GM21825 (cell line): ENCODE results near the gene ELP4.

Source experiments
- ATAC-seq: cut with Tn5 transposase; IDR thresholded peaks from one replicate; pipeline ENCODE4 v1.9.1; 2021; ENCODE audit warnings: mild to moderate bottlenecking, moderate library complexity; ENCODE audit not compliant: unreplicated experiment

Gene ELP4

GRCh38 chr11:31819621-31820437 lies 310.3 kb downstream of the ELP4 start:
- ATAC-seq: no peak

- no peak for ATAC-seq
Measured at GRCh38 chr11:31820438-31820818, 310.9 kb downstream of the ELP4 start.

GRCh38 chr11:31821235-31821764 lies 311.7 kb downstream of the ELP4 start:
- ATAC-seq: no peak

GRCh38 chr11:31821766-31822165 lies 312.2 kb downstream of the ELP4 start:
- ATAC-seq: no peak

GRCh38 chr11:31822175-31822926 lies 312.8 kb downstream of the ELP4 start:
- ATAC-seq: no peak

- ATAC-seq: no peak
Measured at GRCh38 chr11:31822927-31823643, 313.5 kb downstream of the ELP4 start.

- ATAC-seq: no peak
Measured at GRCh38 chr11:31823644-31824331, 314.2 kb downstream of the ELP4 start.

DNA sequence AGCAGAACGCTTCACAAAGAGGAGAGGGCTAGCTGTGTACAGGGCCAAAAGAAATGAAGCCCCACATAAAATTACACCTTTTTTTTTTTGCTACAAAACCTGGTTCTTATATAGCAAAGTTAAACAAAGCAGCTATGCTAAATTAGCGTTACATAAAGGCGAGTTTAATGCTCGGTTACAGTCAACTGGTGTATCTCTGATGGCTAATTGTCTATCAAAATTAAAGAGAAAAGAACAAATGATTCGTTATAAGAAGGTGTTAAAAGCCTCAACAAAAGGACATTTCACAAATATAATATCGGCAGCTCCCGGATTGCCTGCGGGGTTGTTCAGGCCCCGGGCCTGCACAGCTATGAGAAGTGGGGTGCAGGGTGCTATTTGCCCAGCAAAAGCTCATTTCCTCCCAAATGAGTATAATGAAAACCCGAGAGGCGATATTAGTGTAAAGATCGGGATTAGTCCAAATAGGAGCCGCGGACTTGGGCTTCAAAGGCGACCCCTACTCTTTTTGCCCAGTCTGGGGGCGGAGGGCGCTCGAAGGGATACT lies 314.8 kb downstream of the ELP4 start:
- ATAC-seq: no peak

- ATAC-seq: no peak
Measured at GRCh38 chr11:31824879-31825837, 315.6 kb downstream of the ELP4 start.

DNA sequence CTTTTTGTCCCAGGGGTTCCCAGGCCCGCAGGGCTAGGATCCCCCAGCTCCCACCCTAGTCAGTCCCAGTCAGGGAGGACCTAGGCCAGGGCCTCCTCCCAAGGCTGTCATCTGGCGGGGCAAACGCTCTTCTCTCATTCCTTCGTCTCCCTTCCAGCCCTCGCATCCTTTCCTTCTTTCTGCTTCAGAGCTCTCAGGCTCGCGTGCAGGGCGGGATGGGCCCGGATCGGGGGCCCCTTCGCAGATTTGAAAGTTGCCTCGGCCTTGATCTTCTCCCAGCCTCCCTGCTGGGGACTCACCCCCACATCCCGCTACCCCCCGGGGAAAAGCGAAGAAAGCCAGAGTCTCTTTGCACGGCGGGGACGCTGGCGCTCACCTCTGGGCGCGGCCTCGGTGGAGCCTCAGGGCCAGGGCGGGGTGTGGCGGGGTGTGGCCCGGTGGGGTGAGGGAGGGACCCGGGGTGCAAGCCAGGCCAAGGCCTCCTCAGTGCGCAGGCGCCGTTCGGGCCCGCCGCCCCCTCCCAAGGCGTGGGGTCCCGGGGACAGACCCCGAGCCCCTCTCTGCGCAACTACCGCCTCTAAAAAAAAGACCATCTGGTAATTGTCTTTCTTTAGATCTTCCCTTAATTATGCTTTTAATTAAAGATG lies 316.4 kb downstream of the ELP4 start:
- no peak for ATAC-seq

- ATAC-seq: no peak
Measured at GRCh38 chr11:31826536-31827438, 317.2 kb downstream of the ELP4 start.

GRCh38 chr11:31827455-31828206 lies 318.1 kb downstream of the ELP4 start:
- ATAC-seq: no peak

DNA sequence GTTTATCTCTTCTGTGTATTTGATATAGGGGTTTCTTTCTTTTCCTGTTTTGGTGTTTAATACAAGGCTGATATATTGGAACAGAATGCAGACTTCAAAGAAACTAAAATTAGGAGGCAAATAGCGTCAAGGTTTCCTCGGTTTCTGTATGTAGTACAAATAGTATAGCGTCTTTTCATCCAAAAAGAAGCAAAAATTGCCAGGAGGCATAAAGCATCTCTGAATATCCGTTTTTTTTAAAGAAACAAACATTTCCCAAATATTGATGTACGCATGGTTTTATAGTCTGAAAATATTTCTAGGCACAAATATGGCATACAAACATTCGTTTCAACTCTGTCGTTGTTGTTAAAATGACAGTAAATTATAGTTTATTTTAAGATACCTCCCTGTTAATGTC lies 318.6 kb downstream of the ELP4 start:
- no peak for ATAC-seq

DNA sequence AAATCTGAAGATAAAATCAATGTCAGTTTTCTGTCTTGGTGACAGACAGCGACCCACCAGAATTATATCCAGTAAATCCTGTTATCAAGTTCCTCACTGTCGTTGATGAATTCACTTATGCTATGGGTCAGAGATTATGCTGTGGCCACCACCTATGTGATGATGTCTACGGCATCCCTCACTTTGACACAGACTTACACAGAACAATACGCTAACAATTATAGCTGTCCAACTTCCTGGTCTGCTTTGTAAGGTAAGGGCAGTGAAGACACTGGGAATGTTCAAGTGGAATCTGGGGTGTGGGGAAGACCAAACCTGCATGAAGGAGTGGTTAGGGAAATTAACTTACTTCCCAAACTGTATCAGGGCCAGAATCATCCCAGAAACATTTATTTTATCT lies 320.8 kb downstream of the ELP4 start:
- ATAC-seq: no peak

DNA sequence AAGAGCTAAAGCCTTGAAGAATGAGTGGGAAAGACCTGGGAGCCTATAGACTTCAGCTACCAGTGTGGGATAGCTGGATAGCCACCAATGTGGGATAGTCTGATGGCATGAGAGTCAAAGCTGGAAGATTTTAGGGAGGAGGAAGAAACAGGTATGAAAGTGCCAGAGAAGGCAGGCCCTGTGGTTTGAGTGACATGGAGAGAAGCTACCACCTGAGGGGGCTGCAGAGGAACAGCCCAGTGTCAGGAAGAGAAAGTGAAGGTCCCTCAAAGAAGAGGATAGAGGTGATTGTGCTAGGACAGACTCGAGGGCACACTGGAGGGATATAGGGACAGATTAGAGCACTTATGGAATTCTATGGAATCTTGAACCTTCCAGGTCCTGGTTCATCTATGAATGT lies 324.7 kb downstream of the ELP4 start:
- ATAC-seq: no peak
